ENCODE measurements around the gene KCNN3. TPM values are rescaled to one million over a fixed set of nuclear protein-coding genes. Genes with fewer than 3 reads are reported as not detected.
"Not testable (repeated sequence)": the region's sequence is repeated elsewhere in the genome, so short reads cannot be mapped to it uniquely, and the experiment has no call there.

The KCNN3 gene
- total RNA-seq, 2 experiments from 2014 or later: 0.25 to 0.26 TPM

- DNase-seq; H3K9me3 Mint-ChIP-seq; H3K27me3 Mint-ChIP-seq (ENCODE audit: low read depth); intact Hi-C loops (cut with micrococcal nuclease); H3K4me3 Mint-ChIP-seq; H3K36me3 Mint-ChIP-seq (ENCODE audit: low read depth): not testable (repeated sequence)
- Mint-ChIP-seq H3K4me1 (ENCODE audit: low read depth) (peaks cover 36% of the 10 kb centered on the region), H3K27ac (peak overlapping the region; percentile 86)
- CTCF ChIA-PET: interaction anchor here (0.7 to 4.1 kb wide), 35 partner anchors 10 to 396 kb away, joined by 3 to 33 read pairs (median 5); partner anchors contain the start of genes KCNN3 and PMVK
These were observed 199.5 kb downstream of the KCNN3 start for GRCh38 chr1:154670310-154671270.

GRCh38 chr1:154669464-154670282, 200.4 kb downstream of the KCNN3 start:
- Mint-ChIP-seq H3K9me3 (no peaks in the 10 kb centered on the region), H3K4me3 (no peak overlapping the region), H3K27ac (no peak overlapping the region), H3K36me3 (ENCODE audit: low read depth) (peaks cover 6% of the 10 kb centered on the region), H3K4me1 (ENCODE audit: low read depth) (peaks cover 34% of the 10 kb centered on the region), H3K27me3 (ENCODE audit: low read depth) (no peaks in the 10 kb centered on the region)
- intact Hi-C loops (cut with micrococcal nuclease): loop anchor here (1.0 to 5.0 kb wide), 5 partner anchors 80 to 393 kb away; partner anchors contain the start of genes EFNA4 and KCNN3
- DNase-seq: peak; percentile 90
- CTCF ChIA-PET: interaction anchor here (0.7 to 4.1 kb wide), 35 partner anchors 11 to 397 kb away, joined by 3 to 33 read pairs (median 4); partner anchors contain the start of genes ADAM15, KCNN3 and PMVK

DNA sequence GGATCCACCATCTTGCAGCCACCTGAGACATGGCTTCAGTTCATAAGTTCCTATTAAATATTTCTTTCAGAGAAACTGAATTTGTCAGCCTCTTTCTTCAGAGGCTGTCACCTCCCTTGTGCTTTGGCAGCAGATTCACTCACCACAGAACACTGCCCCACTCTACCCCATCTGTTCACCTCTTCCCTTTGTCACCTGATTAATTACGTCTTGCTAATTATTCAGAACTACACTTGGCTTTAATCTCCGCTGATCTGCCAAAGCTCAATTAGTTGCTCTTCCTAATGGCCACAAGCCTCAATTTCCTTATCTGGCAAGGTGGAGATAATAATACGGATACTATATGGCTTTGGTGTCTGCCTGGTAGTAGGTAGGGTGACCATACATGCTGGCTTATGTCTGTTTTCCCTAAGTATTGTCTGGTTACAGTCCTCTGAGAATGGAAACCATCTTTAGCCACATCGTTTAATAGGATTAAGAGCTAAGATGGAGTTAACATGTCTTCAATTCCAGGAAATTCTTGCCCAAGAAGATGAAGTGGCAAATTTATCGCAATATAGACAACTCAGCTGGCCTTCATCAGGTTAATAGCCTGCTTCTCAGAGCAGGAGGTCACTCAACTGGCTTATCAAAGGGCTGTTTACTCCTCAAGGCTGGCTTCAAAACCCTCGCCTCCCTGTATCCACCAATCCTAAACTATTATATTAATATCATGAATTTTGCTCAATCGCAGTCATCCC, 203.9 kb downstream of the KCNN3 start:
- no peaks in the 10 kb centered on the region for H3K36me3 Mint-ChIP-seq (ENCODE audit: low read depth)
- peaks cover 7% of the 10 kb centered on the region for H3K4me1 Mint-ChIP-seq (ENCODE audit: low read depth)
- intact Hi-C loops (cut with micrococcal nuclease): loop anchor here (5.0 kb wide), 1 partner anchor 396 kb away; the partner anchor contains the start of gene EFNA4
- CTCF ChIA-PET: interaction anchor here (0.6 to 2.2 kb wide), 7 partner anchors 17 to 504 kb away, joined by 3 to 10 read pairs (median 4); no protein-coding TSS in a partner anchor
- no peaks in the 10 kb centered on the region for H3K9me3 Mint-ChIP-seq
- H3K4me3 Mint-ChIP-seq: no peak overlapping the region
- no peak for DNase-seq
- H3K27ac Mint-ChIP-seq: no peak overlapping the region
- H3K27me3 Mint-ChIP-seq (ENCODE audit: low read depth): no peaks in the 10 kb centered on the region

DNA sequence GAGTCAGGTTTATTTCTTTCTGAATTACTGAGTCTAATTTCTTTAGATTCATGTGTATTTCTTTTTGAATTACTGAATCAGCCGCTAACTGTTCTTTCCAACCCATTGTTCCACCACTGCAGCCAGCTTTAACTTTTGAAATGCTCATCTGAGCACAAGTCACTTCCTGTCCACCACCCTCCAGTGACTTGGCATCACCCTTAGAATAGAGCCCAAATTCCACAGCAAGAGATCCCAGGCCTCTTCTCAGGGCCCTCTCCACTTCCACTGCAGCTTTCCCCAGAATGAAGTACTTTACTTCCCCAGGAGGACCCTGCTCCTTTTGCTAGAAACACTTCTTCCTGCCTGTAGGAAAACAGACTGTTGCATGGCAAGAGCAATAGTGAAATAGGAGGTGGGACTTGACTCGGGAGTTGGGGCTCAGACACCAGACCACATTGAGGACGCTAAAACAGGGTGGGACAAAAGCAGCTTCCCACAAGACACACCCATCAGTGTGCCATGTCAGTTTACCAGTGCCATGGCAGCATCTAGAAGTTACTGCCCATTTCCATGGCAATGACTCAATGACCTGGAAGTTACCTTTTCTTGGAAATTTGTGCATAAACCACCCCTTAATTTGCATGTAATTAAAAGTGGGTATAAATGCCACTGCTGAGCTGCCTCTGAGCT, 205.6 kb downstream of the KCNN3 start:
- H3K27me3 Mint-ChIP-seq (ENCODE audit: low read depth): peaks cover 6% of the 10 kb centered on the region
- H3K4me3 Mint-ChIP-seq: no peak overlapping the region
- CTCF ChIA-PET: interaction anchor here (0.7 to 1.9 kb wide), 3 partner anchors 43 to 105 kb away, joined by 4 to 5 read pairs (median 5); no protein-coding TSS in a partner anchor
- H3K27ac Mint-ChIP-seq: no peak overlapping the region
- H3K4me1 Mint-ChIP-seq (ENCODE audit: low read depth): no peaks in the 10 kb centered on the region
- no peaks in the 10 kb centered on the region for H3K9me3 Mint-ChIP-seq
- no peak for DNase-seq
- no peaks in the 10 kb centered on the region for H3K36me3 Mint-ChIP-seq (ENCODE audit: low read depth)
- intact Hi-C loops (cut with micrococcal nuclease): loop anchor here (5.0 kb wide), 1 partner anchor 398 kb away; the partner anchor contains the start of gene EFNA4

- Mint-ChIP-seq H3K27me3 (ENCODE audit: low read depth) (peaks cover 11% of the 10 kb centered on the region), H3K36me3 (ENCODE audit: low read depth) (no peaks in the 10 kb centered on the region)
- intact Hi-C loops (cut with micrococcal nuclease): no loop called here
These were observed 206.5 kb downstream of the KCNN3 start for GRCh38 chr1:154663471-154664060.

GRCh38 chr1:154661110-154661509, 209.0 kb downstream of the KCNN3 start:
- Mint-ChIP-seq H3K27ac (no peak overlapping the region), H3K27me3 (ENCODE audit: low read depth) (peaks cover 18% of the 10 kb centered on the region), H3K36me3 (ENCODE audit: low read depth) (no peaks in the 10 kb centered on the region), H3K4me3 (no peak overlapping the region), H3K4me1 (ENCODE audit: low read depth) (no peaks in the 10 kb centered on the region), H3K9me3 (no peaks in the 10 kb centered on the region)
- CTCF ChIA-PET: no interaction called here
- intact Hi-C loops (cut with micrococcal nuclease): no loop called here
- no peak for DNase-seq

More at GRCh38 chr1:154663471-154664060, 206.5 kb downstream of the KCNN3 start:
- no peak overlapping the region for H3K27ac Mint-ChIP-seq
- no peaks in the 10 kb centered on the region for H3K9me3 Mint-ChIP-seq
- no peaks in the 10 kb centered on the region for H3K4me1 Mint-ChIP-seq (ENCODE audit: low read depth)
- CTCF ChIA-PET: interaction anchor here (1.9 kb wide), 1 partner anchor 104 kb away, joined by 5 read pairs; no protein-coding TSS in a partner anchor
- no peak for DNase-seq
- H3K4me3 Mint-ChIP-seq: no peak overlapping the region

DNA sequence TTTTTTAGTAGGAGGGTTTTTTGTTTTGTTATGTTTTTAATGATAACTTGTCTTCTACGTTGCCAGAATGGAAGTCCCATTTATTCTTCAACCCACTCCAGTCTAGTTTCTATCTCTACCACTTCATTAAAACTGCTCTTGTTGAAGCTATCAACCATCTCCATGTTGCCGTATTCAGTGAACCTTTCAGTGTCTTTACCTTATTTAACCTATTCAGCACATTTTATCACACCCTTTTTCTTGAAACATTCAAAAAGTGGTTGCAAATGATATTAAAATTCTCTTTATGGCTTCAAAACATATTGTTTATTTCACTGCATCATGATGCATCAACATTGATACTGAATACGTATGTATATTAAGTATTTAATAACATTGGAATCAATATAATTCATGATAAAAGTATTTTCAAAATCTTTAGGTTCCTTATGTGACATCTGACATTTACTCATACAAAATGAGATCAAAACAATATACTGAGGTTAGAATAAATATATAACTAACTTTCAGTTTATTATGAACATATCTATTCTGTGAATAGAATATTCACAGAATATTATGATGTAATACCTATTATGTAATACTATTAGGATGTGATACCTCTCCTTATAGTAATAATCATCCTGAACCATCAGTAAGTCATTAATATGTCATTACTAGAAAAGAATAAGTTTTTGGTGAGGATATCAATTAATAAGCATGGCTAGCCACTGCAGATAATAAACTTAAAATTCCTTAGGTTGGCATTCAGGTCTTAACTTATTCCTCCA, 210.1 kb downstream of the KCNN3 start:
- no peaks in the 10 kb centered on the region for H3K4me1 Mint-ChIP-seq (ENCODE audit: low read depth)
- CTCF ChIA-PET: no interaction called here
- H3K36me3 Mint-ChIP-seq (ENCODE audit: low read depth): no peaks in the 10 kb centered on the region
- intact Hi-C loops (cut with micrococcal nuclease): no loop called here
- peaks cover 18% of the 10 kb centered on the region for H3K27me3 Mint-ChIP-seq (ENCODE audit: low read depth)
- no peak overlapping the region for H3K4me3 Mint-ChIP-seq
- no peak for DNase-seq
- H3K27ac Mint-ChIP-seq: no peak overlapping the region
- H3K9me3 Mint-ChIP-seq: no peaks in the 10 kb centered on the region

DNA sequence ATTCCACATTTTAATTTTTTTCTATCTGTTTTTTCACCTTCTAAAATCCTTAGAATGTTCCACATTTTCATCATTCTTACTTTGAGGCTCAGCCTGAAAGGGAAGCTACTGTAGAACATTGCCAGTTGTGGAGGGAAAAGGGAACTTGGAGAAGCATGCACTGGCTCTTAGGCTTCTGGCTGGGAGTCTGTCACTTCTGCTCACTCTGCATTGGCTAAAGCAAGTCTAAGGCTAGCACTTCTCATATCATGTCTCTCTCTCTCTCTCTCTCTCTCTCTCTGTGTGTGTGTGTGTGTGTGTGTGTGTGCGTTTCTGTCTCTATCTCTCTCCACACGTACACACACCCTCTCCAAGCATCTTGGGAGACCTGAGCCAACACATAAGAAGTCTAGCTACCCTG, 212.5 kb downstream of the KCNN3 start:
- CTCF ChIA-PET: interaction anchor here (0.7 to 1.0 kb wide), 2 partner anchors 14 to 101 kb away, joined by 3 read pairs; no protein-coding TSS in a partner anchor
- intact Hi-C loops (cut with micrococcal nuclease): no loop called here
- no peak overlapping the region for H3K27ac Mint-ChIP-seq
- no peak overlapping the region for H3K4me3 Mint-ChIP-seq
- no peaks in the 10 kb centered on the region for H3K9me3 Mint-ChIP-seq
- no peaks in the 10 kb centered on the region for H3K4me1 Mint-ChIP-seq (ENCODE audit: low read depth)
- no peaks in the 10 kb centered on the region for H3K36me3 Mint-ChIP-seq (ENCODE audit: low read depth)
- peaks cover 18% of the 10 kb centered on the region for H3K27me3 Mint-ChIP-seq (ENCODE audit: low read depth)
- no peak for DNase-seq

- no peak for DNase-seq
- intact Hi-C loops (cut with micrococcal nuclease): no loop called here
- no peak overlapping the region for H3K4me3 Mint-ChIP-seq
- no peaks in the 10 kb centered on the region for H3K4me1 Mint-ChIP-seq (ENCODE audit: low read depth)
- H3K9me3 Mint-ChIP-seq: no peaks in the 10 kb centered on the region
- CTCF ChIA-PET: interaction anchor here (0.6 kb wide), 1 partner anchor 9 kb away, joined by 3 read pairs; no protein-coding TSS in a partner anchor
- H3K36me3 Mint-ChIP-seq (ENCODE audit: low read depth): no peaks in the 10 kb centered on the region
- H3K27me3 Mint-ChIP-seq (ENCODE audit: low read depth): peaks cover 7% of the 10 kb centered on the region
- no peak overlapping the region for H3K27ac Mint-ChIP-seq
These were observed 217.2 kb downstream of the KCNN3 start for GRCh38 chr1:154652893-154653292.

All from activated naive CD4-positive, alpha-beta T cell treated with anti-CD3 and anti-CD28 coated beads for 36 hours (primary cell).